Endothelial cell (in vitro differentiated cells): Measurements from ENCODE around the gene B4GALT2. TPM values are rescaled to one million over a fixed set of nuclear protein-coding genes. Genes with fewer than 3 reads are reported as not detected.

Experiments used
- DNase-seq: peaks from one replicate; pipeline ENCODE4 v3.0.0; 2021; ENCODE audit warnings: low spot score
- H3K27ac Mint-ChIP-seq: one replicate; pipeline ENCODE4 v1.8.0; 2021; ENCODE audit warnings: mixed read lengths, inconsistent platforms; ENCODE audit not compliant: unreplicated experiment
- H3K27me3 Mint-ChIP-seq: one replicate; pipeline ENCODE4 v1.8.0; 2021; ENCODE audit warnings: mild to moderate bottlenecking, moderate library complexity, mixed read lengths, inconsistent platforms; ENCODE audit not compliant: unreplicated experiment
- H3K36me3 Mint-ChIP-seq: one replicate; pipeline ENCODE4 v1.8.0; 2021; ENCODE audit warnings: mild to moderate bottlenecking, low read depth, mixed read lengths, inconsistent platforms; ENCODE audit not compliant: unreplicated experiment
- H3K4me1 Mint-ChIP-seq: one replicate; pipeline ENCODE4 v1.8.0; 2021; ENCODE audit warnings: mild to moderate bottlenecking, mixed read lengths, inconsistent platforms; ENCODE audit not compliant: unreplicated experiment
- H3K4me3 Mint-ChIP-seq: one replicate; pipeline ENCODE4 v1.8.0; 2021; ENCODE audit warnings: mild to moderate bottlenecking, mixed read lengths, inconsistent platforms; ENCODE audit not compliant: unreplicated experiment
- H3K9me3 Mint-ChIP-seq: one replicate; pipeline ENCODE4 v1.8.0; 2021; ENCODE audit warnings: mixed read lengths, inconsistent platforms; ENCODE audit not compliant: unreplicated experiment
- CTCF ChIP-seq: fragments of 200-600 bp; sonication (generic); IDR thresholded peaks from one replicate; pipeline ENCODE4 v1.5.0; 2021; ENCODE audit warnings: antibody characterized with exemption; ENCODE audit not compliant: unreplicated experiment
- total RNA-seq: library from RNA; stranded (reverse); fragmentation: NEBNext Ultra II Directional; extraction: Animal tissue kit (Norgen Biotek cat#: 25700); gene quantifications from one replicate; pipeline ENCODE4 v1.2.1, GENCODE V29; 2021; ENCODE audit not compliant: unreplicated experiment

The B4GALT2 gene
- total RNA-seq, 1 donor from 2014 or later: 35.4 TPM

- no peak overlapping the region for H3K4me3 Mint-ChIP-seq
- H3K27me3 Mint-ChIP-seq: peaks cover 6% of the 10 kb centered on the region
- TF ChIP-seq CTCF: no peak
- H3K9me3 Mint-ChIP-seq: no peaks in the 10 kb centered on the region
- H3K36me3 Mint-ChIP-seq: peaks cover 5% of the 10 kb centered on the region
- peaks cover 24% of the 10 kb centered on the region for H3K4me1 Mint-ChIP-seq
- DNase-seq: no peak
- H3K27ac Mint-ChIP-seq: no peak overlapping the region
Measured at GRCh38 chr1:44024031-44024902, 45.3 kb downstream of the B4GALT2 start.

GRCh38 chr1:44024903-44025525 lies 46.0 kb downstream of the B4GALT2 start:
- DNase-seq: no peak
- Mint-ChIP-seq H3K4me3 (no peak overlapping the region), H3K9me3 (no peaks in the 10 kb centered on the region), H3K27ac (no peak overlapping the region), H3K4me1 (peaks cover 27% of the 10 kb centered on the region), H3K36me3 (peaks cover 5% of the 10 kb centered on the region), H3K27me3 (peaks cover 8% of the 10 kb centered on the region)
- no peak for TF ChIP-seq CTCF

GRCh38 chr1:44025816-44026215 lies 46.8 kb downstream of the B4GALT2 start:
- no peak overlapping the region for H3K27ac Mint-ChIP-seq
- DNase-seq: no peak
- no peak for TF ChIP-seq CTCF
- H3K36me3 Mint-ChIP-seq: peaks cover 5% of the 10 kb centered on the region
- H3K4me1 Mint-ChIP-seq: peaks cover 26% of the 10 kb centered on the region
- H3K27me3 Mint-ChIP-seq: peaks cover 8% of the 10 kb centered on the region
- no peaks in the 10 kb centered on the region for H3K9me3 Mint-ChIP-seq
- H3K4me3 Mint-ChIP-seq: no peak overlapping the region

- H3K4me3 Mint-ChIP-seq: no peak overlapping the region
- peaks cover 26% of the 10 kb centered on the region for H3K4me1 Mint-ChIP-seq
- no peak for DNase-seq
- H3K27ac Mint-ChIP-seq: no peak overlapping the region
- peaks cover 12% of the 10 kb centered on the region for H3K27me3 Mint-ChIP-seq
- TF ChIP-seq CTCF: no peak
- no peaks in the 10 kb centered on the region for H3K9me3 Mint-ChIP-seq
- H3K36me3 Mint-ChIP-seq: peaks cover 5% of the 10 kb centered on the region
Measured at GRCh38 chr1:44027320-44027719, 48.3 kb downstream of the B4GALT2 start.
